Measurements from ENCODE around the gene WDR59. TPM values are rescaled to one million over a fixed set of nuclear protein-coding genes. Genes with fewer than 3 reads are reported as not detected.

The WDR59 gene
- total and polyA plus RNA-seq, 2 donors (not counting 3 experiments of a cell fraction or from before 2014, with no cell fraction given) = 51.1 to 60.0 TPM

- TF ChIP-seq POLR2A (IDR thresholded peaks at IDR 0.05; ENCODE audit: low read depth, low read length) (no peak), MYC (IDR thresholded peaks at IDR 0.05; ENCODE audit: low read depth, low read length) (no peak), FOS (IDR thresholded peaks at IDR 0.05; ENCODE audit: borderline replicate concordance, insufficient read depth, low read length) (no peak), EZH2 (IDR thresholded peaks at IDR 0.05; ENCODE audit: borderline replicate concordance, low read depth, low read length, severe bottlenecking) (no peak), POLR2AphosphoS5 (IDR thresholded peaks at IDR 0.05; ENCODE audit: insufficient read depth, low read depth, low read length) (no peak), JUN (IDR thresholded peaks at IDR 0.05; ENCODE audit: borderline replicate concordance, insufficient read depth, insufficient read length, low read depth) (no peak), GATA2 (IDR thresholded peaks at IDR 0.05; ENCODE audit: insufficient read depth, insufficient read length, low read depth, low read length) (no peak), MAX (IDR thresholded peaks at IDR 0.05; ENCODE audit: insufficient read depth, insufficient read length) (no peak)
- TF ChIP-seq, protein P1, sequence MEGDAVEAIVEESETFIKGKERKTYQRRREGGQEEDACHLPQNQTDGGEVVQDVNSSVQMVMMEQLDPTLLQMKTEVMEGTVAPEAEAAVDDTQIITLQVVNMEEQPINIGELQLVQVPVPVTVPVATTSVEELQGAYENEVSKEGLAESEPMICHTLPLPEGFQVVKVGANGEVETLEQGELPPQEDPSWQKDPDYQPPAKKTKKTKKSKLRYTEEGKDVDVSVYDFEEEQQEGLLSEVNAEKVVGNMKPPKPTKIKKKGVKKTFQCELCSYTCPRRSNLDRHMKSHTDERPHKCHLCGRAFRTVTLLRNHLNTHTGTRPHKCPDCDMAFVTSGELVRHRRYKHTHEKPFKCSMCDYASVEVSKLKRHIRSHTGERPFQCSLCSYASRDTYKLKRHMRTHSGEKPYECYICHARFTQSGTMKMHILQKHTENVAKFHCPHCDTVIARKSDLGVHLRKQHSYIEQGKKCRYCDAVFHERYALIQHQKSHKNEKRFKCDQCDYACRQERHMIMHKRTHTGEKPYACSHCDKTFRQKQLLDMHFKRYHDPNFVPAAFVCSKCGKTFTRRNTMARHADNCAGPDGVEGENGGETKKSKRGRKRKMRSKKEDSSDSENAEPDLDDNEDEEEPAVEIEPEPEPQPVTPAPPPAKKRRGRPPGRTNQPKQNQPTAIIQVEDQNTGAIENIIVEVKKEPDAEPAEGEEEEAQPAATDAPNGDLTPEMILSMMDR (IDR thresholded peaks at IDR 0.05; ENCODE audit: extremely low read depth in 1 of 2, insufficient read depth in 1 of 2, low read depth in 1 of 2, low read length in 2 of 2) = no peak
Measured at GRCh38 chr16:74832228-74832627, 152.7 kb downstream of the WDR59 start.

More at GRCh38 chr16:74832228-74832627, 152.7 kb downstream of the WDR59 start:
- ChIA-PET CTCF (no interaction called here), POLR2A (no interaction called here)
- no peak overlapping the region for H3K27ac ChIP-seq (ENCODE audit: insufficient read depth, low read depth, low read length)
- H3K79me2 ChIP-seq (ENCODE audit: control insufficient read depth, insufficient read depth, low read length) = no peaks in the 10 kb centered on the region
- H3K27me3 ChIP-seq (ENCODE audit: control insufficient read depth in 2 of 2, insufficient read depth in 2 of 2, low read length in 2 of 2) = peaks cover 5 to 11% of the 10 kb centered on the region in 2 experiments
- no TSS peak for BruUV-seq (replicated peaks)
- H3K36me3 ChIP-seq (ENCODE audit: control insufficient read depth in 2 of 2, extremely low read depth in 1 of 2, insufficient read depth in 2 of 2, low read length in 2 of 2) = no peaks in the 10 kb centered on the region
- H3K9me3 ChIP-seq (replicated peaks; ENCODE audit: control insufficient read depth, insufficient read depth, low read length) = no peaks in the 10 kb centered on the region
- intact Hi-C loops (cut with micrococcal nuclease) = no loop called here
- no peaks in the 10 kb centered on the region for H3K4me1 ChIP-seq (ENCODE audit: control insufficient read depth, extremely low read depth, insufficient read depth, low read length)
- no peak for FAIRE-seq
- no peaks in the 10 kb centered on the region for H4K20me1 ChIP-seq (replicated peaks; ENCODE audit: control insufficient read depth, extremely low read depth, insufficient read depth, low read length)
- no peak overlapping the region for H2AFZ ChIP-seq (ENCODE audit: low read depth, low read length)
- H3K9ac ChIP-seq (replicated peaks; ENCODE audit: extremely low read depth, insufficient read depth, low read length) = no peak overlapping the region
- dilution Hi-C loops (cut with MboI; ENCODE audit: extremely low pct_ligation_motif_present, low sequenced_read_pairs) = no loop called here
- DNase-seq (ENCODE audit: low read depth, low spot score) = no peak
- H3K4me2 ChIP-seq (ENCODE audit: insufficient read depth, low read length) = no peak overlapping the region
- no peaks in the 10 kb centered on the region for H3K9me1 ChIP-seq (replicated peaks; ENCODE audit: control insufficient read depth, extremely low read depth, insufficient read depth, low read length)
- no peak overlapping the region for H3K4me3 ChIP-seq (replicated peaks in 1 of 3; ENCODE audit: insufficient read depth in 1 of 3, low read depth in 1 of 3, low read length in 3 of 3)
